GM12873 (cell line): ENCODE measurements around the gene IQSEC3.

Experiments used
- TF ChIP-seq, protein P1 (sequence below): IDR thresholded peaks from 2 replicates; pipeline ENCODE4 v1.5.1; 2012; ENCODE audit warnings: low read depth, mild to moderate bottlenecking, moderate library complexity, low read length, control low read depth; ENCODE audit not compliant: insufficient read depth; ENCODE audit errors: missing control alignments

Gene IQSEC3

GRCh38 chr12:225012-225411, 158.4 kb downstream of the IQSEC3 start:
- TF ChIP-seq, protein P1, sequence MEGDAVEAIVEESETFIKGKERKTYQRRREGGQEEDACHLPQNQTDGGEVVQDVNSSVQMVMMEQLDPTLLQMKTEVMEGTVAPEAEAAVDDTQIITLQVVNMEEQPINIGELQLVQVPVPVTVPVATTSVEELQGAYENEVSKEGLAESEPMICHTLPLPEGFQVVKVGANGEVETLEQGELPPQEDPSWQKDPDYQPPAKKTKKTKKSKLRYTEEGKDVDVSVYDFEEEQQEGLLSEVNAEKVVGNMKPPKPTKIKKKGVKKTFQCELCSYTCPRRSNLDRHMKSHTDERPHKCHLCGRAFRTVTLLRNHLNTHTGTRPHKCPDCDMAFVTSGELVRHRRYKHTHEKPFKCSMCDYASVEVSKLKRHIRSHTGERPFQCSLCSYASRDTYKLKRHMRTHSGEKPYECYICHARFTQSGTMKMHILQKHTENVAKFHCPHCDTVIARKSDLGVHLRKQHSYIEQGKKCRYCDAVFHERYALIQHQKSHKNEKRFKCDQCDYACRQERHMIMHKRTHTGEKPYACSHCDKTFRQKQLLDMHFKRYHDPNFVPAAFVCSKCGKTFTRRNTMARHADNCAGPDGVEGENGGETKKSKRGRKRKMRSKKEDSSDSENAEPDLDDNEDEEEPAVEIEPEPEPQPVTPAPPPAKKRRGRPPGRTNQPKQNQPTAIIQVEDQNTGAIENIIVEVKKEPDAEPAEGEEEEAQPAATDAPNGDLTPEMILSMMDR = no peak

GRCh38 chr12:226401-226800, 159.8 kb downstream of the IQSEC3 start:
- TF ChIP-seq, protein P1 = no peak

- TF ChIP-seq, protein P1 = no peak
Observed at GRCh38 chr12:227286-227915, 160.8 kb downstream of the IQSEC3 start.
